Esophagus squamous epithelium (tissue), 4 donors: ENCODE data around the gene DUS1L.

Experiments used
- CTCF ChIP-seq, 6 experiments: fragments of 450-650 bp in 4 of 6; fragments of 200-600 bp in 2 of 6; sonication (generic) in 2 of 6; IDR thresholded peaks; one replicate each; pipeline ENCODE4 v1.5.1; 2016 to 2019; ENCODE audit warnings: antibody characterized with exemption in 6 of 6, mild to moderate bottlenecking in 4 of 6, moderate library complexity in 4 of 6
- POLR2A ChIP-seq, 4 donors: fragments of 450-650 bp; IDR thresholded peaks; one replicate each; pipeline ENCODE4 v1.6.1; 2017; ENCODE audit warnings: antibody characterized with exemption in 4 of 4, mild to moderate bottlenecking in 4 of 4, moderate library complexity in 3 of 4

DNA sequence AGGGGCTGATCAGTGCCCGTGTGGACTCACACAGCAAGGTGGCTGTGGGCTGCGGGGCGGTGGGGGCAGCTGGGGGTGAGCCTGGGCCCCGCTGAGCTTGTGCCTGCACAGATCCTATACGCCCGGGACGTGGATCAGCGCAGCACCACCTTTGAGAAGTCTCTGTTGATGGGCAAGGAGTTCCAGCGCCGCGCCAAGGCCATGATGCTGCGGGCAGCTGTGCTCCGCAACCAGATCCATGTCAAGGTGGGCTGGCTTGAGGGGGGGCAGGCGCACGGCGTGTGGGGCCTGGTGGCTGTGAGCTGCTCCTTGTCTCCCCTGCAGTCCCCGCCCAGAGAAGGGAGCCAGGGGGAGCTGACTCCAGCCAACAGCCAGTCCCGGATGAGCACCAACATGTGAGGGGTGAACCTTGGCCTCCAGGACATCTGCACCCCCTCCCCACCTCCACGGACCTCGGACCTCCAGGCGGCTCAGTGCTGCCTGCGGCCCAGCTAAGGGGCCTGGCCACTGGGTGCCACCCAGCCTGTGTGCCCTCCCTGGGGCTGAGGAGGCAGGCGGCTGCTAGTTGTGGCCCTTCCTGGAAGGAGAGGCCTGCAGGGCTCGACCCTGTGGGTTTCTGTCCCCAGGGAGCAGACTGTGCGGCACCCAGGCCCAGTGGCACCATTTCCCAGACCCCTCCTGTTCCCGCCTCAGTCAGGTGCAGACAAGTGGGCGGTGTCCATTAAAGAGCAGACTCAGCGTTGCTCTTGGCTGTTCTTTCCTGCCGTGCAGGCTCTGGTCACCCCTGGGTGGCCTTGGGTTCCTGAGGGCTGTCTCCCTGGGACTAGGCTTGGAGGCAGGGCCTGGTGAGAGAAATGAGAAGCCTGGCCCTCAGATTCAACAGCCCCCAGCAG, 8.6 kb downstream of the DUS1L start:
- TF ChIP-seq CTCF (IDR thresholded peaks at IDR 0.05) (no peak), POLR2A (IDR thresholded peaks at IDR 0.05) (no peak)
